BLaER1 (cell line): ENCODE results near the gene WFDC1.

Experiments used
- H3K27ac ChIP-seq: shearing (Covaris generic); formaldehyde crosslinking; 2 replicates; pipeline ENCODE4 v1.8.1; 2022
- H3K27me3 ChIP-seq: shearing (Covaris generic); formaldehyde crosslinking; 2 replicates; pipeline ENCODE4 v1.8.1; 2022
- H3K36me3 ChIP-seq: shearing (Covaris generic); formaldehyde crosslinking; 2 replicates; pipeline ENCODE4 v1.8.1; 2022
- H3K4me1 ChIP-seq: shearing (Covaris generic); formaldehyde crosslinking; 2 replicates; pipeline ENCODE4 v1.8.1; 2022
- H3K4me2 ChIP-seq: shearing (Covaris generic); formaldehyde crosslinking; 2 replicates; pipeline ENCODE4 v1.8.1; 2022
- H3K4me3 ChIP-seq: shearing (Covaris generic); formaldehyde crosslinking; 2 replicates; pipeline ENCODE4 v1.8.1; 2022
- H3K9ac ChIP-seq: shearing (Covaris generic); formaldehyde crosslinking; 2 replicates; pipeline ENCODE4 v1.8.1; 2022
- H3K9me3 ChIP-seq: shearing (Covaris generic); formaldehyde crosslinking; 2 replicates; pipeline ENCODE4 v1.8.1; 2022
- H4K20me1 ChIP-seq: shearing (Covaris generic); formaldehyde crosslinking; 2 replicates; pipeline ENCODE4 v1.8.1; 2022
- Cebpa-rat ChIP-seq: shearing (Covaris generic); IDR thresholded peaks from 2 replicates; pipeline ENCODE4 v1.8.1; 2022

Gene WFDC1

GRCh38 chr16:84347161-84347560, 52.5 kb downstream of the WFDC1 start:
- H3K4me1 ChIP-seq = peaks cover 9% of the 10 kb centered on the region
- H3K9me3 ChIP-seq = no peaks in the 10 kb centered on the region
- no peak for TF ChIP-seq Cebpa-rat
- no peaks in the 10 kb centered on the region for H3K27me3 ChIP-seq
- H3K4me2 ChIP-seq = no peak overlapping the region
- no peak overlapping the region for H3K27ac ChIP-seq
- no peaks in the 10 kb centered on the region for H4K20me1 ChIP-seq
- H3K9ac ChIP-seq = no peak overlapping the region
- H3K4me3 ChIP-seq = no peak overlapping the region
- no peaks in the 10 kb centered on the region for H3K36me3 ChIP-seq

DNA sequence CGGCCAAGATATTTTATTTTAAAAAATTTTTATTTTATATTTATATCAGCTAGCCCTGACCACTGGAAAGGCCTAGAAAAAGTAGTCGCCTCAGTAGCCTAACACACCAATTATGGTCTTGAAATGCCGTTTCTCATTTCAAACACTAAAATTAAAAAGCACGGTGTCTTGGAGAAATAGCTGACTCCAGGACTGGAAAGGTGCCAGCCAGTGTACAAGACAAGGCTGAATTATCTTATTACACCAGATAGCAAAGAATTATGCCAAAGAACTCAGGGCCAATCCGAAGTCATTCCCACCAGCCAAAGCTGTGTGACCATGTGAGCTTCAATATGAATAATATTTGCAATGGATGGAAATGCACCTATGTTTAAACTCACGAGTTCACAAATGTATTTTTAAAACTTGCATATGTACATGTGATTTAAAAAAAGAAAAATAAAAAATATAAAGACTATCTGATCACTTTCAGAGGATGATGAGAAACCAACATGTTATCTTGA, 53.8 kb downstream of the WFDC1 start:
- H4K20me1 ChIP-seq = no peaks in the 10 kb centered on the region

GRCh38 chr16:84349862-84350684, 55.4 kb downstream of the WFDC1 start:
- H3K36me3 ChIP-seq = no peaks in the 10 kb centered on the region
- peaks cover 9% of the 10 kb centered on the region for H3K4me1 ChIP-seq
- H3K9me3 ChIP-seq = no peaks in the 10 kb centered on the region
- H3K9ac ChIP-seq = no peak overlapping the region
- peak overlapping the region; percentile 6; the same call in 1 of the 2 replicates for H3K4me2 ChIP-seq
- no peaks in the 10 kb centered on the region for H4K20me1 ChIP-seq
- no peak overlapping the region for H3K27ac ChIP-seq
- no peaks in the 10 kb centered on the region for H3K27me3 ChIP-seq
- no peak overlapping the region for H3K4me3 ChIP-seq
- TF ChIP-seq Cebpa-rat = no peak

More for the DNA sequence above, 53.8 kb downstream of the WFDC1 start:
- no peak overlapping the region for H3K4me3 ChIP-seq
- peaks cover 9% of the 10 kb centered on the region for H3K4me1 ChIP-seq
- no peak for TF ChIP-seq Cebpa-rat
- H3K36me3 ChIP-seq = no peaks in the 10 kb centered on the region
- H3K4me2 ChIP-seq = no peak overlapping the region
- no peak overlapping the region for H3K27ac ChIP-seq
- H3K9me3 ChIP-seq = no peaks in the 10 kb centered on the region
- no peaks in the 10 kb centered on the region for H3K27me3 ChIP-seq
- H3K9ac ChIP-seq = no peak overlapping the region

GRCh38 chr16:84350685-84351400, 56.2 kb downstream of the WFDC1 start:
- Histone ChIP-seq H3K27ac (no peak overlapping the region), H3K4me2 (no peak overlapping the region), H4K20me1 (no peaks in the 10 kb centered on the region), H3K36me3 (no peaks in the 10 kb centered on the region), H3K9ac (no peak overlapping the region), H3K4me1 (peaks cover 9% of the 10 kb centered on the region), H3K9me3 (no peaks in the 10 kb centered on the region), H3K4me3 (no peak overlapping the region), H3K27me3 (no peaks in the 10 kb centered on the region)
- no peak for TF ChIP-seq Cebpa-rat

DNA sequence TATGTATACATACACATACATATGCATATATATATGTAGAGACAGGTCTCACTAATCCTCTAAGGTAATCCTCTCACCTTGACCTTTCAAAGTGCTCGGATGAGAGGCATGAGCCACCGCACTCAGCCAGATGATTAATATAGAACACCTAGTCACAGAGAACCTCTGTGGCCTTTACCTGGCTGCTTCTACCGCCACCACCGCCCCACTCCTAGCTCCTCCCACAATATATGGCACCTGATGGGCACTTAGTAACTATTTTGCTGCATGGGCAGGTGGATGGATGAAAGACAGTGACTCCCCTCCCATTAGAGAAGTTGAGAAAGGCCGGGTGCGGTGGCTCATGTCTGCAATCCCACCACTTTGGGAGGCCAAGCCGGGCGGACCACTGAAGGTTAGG, 57.0 kb downstream of the WFDC1 start:
- H3K4me3 ChIP-seq = no peak overlapping the region
- H3K36me3 ChIP-seq = no peaks in the 10 kb centered on the region
- H3K9ac ChIP-seq = no peak overlapping the region
- H3K4me2 ChIP-seq = no peak overlapping the region
- H3K4me1 ChIP-seq = peaks cover 9% of the 10 kb centered on the region
- H4K20me1 ChIP-seq = no peaks in the 10 kb centered on the region
- H3K27me3 ChIP-seq = no peaks in the 10 kb centered on the region
- no peaks in the 10 kb centered on the region for H3K9me3 ChIP-seq
- H3K27ac ChIP-seq = no peak overlapping the region
- TF ChIP-seq Cebpa-rat = no peak

DNA sequence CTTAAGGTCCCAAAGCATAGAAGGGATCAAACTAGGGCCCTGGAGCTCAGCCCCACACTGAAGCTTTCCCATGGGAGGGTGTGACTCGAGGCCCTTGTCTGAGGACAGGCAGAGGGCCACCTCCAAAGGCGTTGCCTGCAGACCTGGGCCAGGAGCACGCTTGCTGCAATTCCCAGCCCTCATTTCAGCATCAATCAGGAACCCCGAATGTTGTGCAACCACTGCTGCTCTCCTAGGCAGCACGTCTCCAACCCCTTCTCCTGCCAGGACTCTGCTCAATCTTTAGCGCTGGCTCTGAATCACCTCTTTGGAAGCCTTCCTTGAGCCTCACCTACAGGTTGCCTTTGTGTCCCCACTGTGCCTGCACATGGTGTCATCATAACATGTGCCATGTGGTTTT, 59.6 kb downstream of the WFDC1 start:
- H3K27ac ChIP-seq = no peak overlapping the region
- H3K4me3 ChIP-seq = no peak overlapping the region
- H4K20me1 ChIP-seq = no peaks in the 10 kb centered on the region
- H3K36me3 ChIP-seq = no peaks in the 10 kb centered on the region
- H3K4me2 ChIP-seq = no peak overlapping the region
- H3K27me3 ChIP-seq = no peaks in the 10 kb centered on the region
- TF ChIP-seq Cebpa-rat = no peak
- H3K9ac ChIP-seq = no peak overlapping the region
- no peaks in the 10 kb centered on the region for H3K9me3 ChIP-seq
- peaks cover 9% of the 10 kb centered on the region for H3K4me1 ChIP-seq

DNA sequence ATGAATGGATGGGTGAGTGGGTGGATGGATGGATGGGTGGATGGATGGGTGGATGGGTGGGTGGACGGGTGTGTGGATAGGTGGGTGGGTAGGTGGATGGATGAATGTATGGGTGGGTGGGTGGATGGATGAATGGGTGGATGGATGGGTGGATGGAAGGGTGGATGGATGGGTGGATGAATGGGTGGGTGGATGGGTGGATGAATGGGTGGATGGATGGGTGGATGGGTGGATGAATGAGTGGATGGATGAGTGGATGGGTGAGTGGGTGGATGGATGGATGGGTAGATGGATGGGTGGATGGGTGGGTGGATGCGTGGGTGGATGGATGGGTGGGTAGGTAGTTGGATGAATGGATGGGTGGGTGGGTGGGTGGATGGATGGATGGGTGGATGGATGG, 60.5 kb downstream of the WFDC1 start:
- Histone ChIP-seq H3K36me3 (no peaks in the 10 kb centered on the region), H4K20me1 (no peaks in the 10 kb centered on the region), H3K27ac (no peak overlapping the region), H3K4me1 (peaks cover 13% of the 10 kb centered on the region), H3K9me3 (no peaks in the 10 kb centered on the region), H3K4me3 (no peak overlapping the region), H3K9ac (no peak overlapping the region), H3K27me3 (no peaks in the 10 kb centered on the region), H3K4me2 (no peak overlapping the region)
- TF ChIP-seq Cebpa-rat = no peak

DNA sequence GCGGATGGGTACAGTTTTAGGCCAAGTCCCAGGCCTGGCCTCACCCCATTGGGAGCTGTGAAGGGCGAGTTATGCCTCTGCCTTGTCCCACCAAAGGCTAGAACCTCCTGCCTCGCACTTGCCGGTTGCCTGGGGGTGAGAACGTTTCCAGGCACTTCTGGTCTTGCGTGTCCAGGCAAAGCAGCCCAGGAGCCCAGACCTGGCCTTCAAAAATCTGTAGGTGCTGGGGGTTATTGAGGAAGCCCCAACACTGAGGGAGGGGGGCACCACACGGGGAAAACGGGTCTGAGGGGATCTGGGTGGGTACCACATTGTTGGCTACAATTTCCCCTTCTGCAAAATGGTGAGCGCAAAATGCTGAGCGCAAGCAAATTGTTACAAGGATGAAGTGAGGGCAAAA, 61.5 kb downstream of the WFDC1 start:
- H3K36me3 ChIP-seq = no peaks in the 10 kb centered on the region
- no peak overlapping the region for H3K9ac ChIP-seq
- peaks cover 18% of the 10 kb centered on the region for H3K4me1 ChIP-seq
- no peak overlapping the region for H3K27ac ChIP-seq
- H3K9me3 ChIP-seq = no peaks in the 10 kb centered on the region
- H3K27me3 ChIP-seq = no peaks in the 10 kb centered on the region
- no peak overlapping the region for H3K4me2 ChIP-seq
- H4K20me1 ChIP-seq = no peaks in the 10 kb centered on the region
- no peak for TF ChIP-seq Cebpa-rat
- H3K4me3 ChIP-seq = no peak overlapping the region

DNA sequence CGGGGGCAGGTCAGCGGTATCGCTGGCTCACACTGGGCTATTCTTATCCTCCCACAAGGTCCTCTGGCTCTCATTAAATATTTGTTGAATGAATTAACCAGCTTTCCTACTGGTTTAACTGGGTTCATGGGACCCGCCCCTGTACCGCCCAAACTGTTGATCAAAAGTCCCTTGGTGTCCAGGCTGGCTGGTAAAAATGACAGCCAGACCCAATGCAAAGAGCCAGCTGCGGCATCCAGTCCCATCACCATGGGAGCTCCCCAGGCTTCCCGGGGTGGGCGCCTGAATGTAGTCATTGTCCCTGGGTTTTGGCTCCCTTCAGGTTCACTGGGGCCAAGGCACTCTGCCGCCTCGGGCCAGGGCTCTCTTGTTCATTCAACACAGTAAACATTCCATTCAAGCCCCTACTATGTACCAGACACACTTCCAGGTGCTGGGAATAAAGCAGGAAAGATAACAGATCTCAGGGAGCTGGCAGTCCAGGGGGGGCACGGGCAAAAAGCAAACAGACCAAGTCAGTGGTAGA, 62.0 kb downstream of the WFDC1 start:
- no peaks in the 10 kb centered on the region for H4K20me1 ChIP-seq
- H3K4me2 ChIP-seq = no peak overlapping the region
- H3K4me3 ChIP-seq = no peak overlapping the region
- no peaks in the 10 kb centered on the region for H3K27me3 ChIP-seq
- no peaks in the 10 kb centered on the region for H3K36me3 ChIP-seq
- H3K9ac ChIP-seq = no peak overlapping the region
- H3K27ac ChIP-seq = no peak overlapping the region
- H3K9me3 ChIP-seq = no peaks in the 10 kb centered on the region
- no peak for TF ChIP-seq Cebpa-rat
- H3K4me1 ChIP-seq = peaks cover 18% of the 10 kb centered on the region

DNA sequence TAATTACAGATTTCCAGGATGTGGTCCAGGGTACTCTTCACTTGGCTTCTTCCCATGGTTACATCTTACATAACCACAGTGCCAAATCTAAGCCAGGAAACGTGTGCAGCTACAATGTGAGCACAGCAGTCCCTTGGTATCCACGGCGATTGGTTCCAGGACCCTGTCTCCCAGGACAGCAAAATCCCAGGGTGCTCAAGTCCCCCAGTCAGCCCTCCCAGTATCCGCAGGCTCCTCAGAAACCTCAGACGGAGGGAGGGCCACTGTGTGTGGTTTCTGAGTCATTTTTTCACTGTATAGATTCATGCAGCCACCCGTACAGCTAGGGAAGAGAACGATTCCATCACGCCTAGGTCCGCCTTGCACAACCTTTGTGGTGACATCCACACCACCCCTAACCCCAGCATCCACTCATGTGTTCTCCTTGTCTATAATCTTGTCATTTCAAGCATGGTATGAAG, 62.5 kb downstream of the WFDC1 start:
- Histone ChIP-seq H3K27me3 (no peaks in the 10 kb centered on the region), H3K4me3 (no peak overlapping the region), H3K36me3 (no peaks in the 10 kb centered on the region), H3K4me1 (peaks cover 24% of the 10 kb centered on the region), H3K4me2 (no peak overlapping the region), H3K27ac (no peak overlapping the region), H3K9me3 (no peaks in the 10 kb centered on the region), H3K9ac (no peak overlapping the region), H4K20me1 (no peaks in the 10 kb centered on the region)
- TF ChIP-seq Cebpa-rat = no peak
